H1 (cell line): ENCODE data around the gene DUSP3.

Experiments
- BACH1 ChIP-seq: IDR thresholded peaks from 2 replicates; pipeline ENCODE4 v1.6.1; 2012; ENCODE audit warnings: low read length, improper control_type of control experiment
- EGR1 ChIP-seq: IDR thresholded peaks from 2 replicates; pipeline ENCODE4 v1.6.1; 2011; ENCODE audit warnings: low read depth, low read length, borderline replicate concordance
- EP300 ChIP-seq, 2 experiments: IDR thresholded peaks; 1 replicate in 1 of 2; 2 replicates in 1 of 2; pipeline ENCODE4 v1.6.1; 2011 to 2012; ENCODE audit warnings: low read depth in 2 of 2, low read length in 2 of 2, mild to moderate bottlenecking in 2 of 2, borderline replicate concordance in 1 of 2, inconsistent platforms in 1 of 2, moderate library complexity in 1 of 2
- GABPA ChIP-seq: IDR thresholded peaks from 2 replicates; pipeline ENCODE4 v1.6.1; 2011; ENCODE audit warnings: mild to moderate bottlenecking, low read length, moderate library complexity, borderline replicate concordance; ENCODE audit not compliant: insufficient read depth
- HDAC2 ChIP-seq, 2 experiments: fragments of 300-600 bp in 1 of 2; sonication (generic) in 1 of 2; IDR thresholded peaks; 2 replicates each; pipeline ENCODE4 v1.6.1; 2011 to 2012; ENCODE audit warnings: low read depth in 2 of 2, low read length in 2 of 2, mild to moderate bottlenecking in 2 of 2, moderate library complexity in 2 of 2, borderline replicate concordance in 1 of 2, inconsistent platforms in 1 of 2
- HDAC6 ChIP-seq: IDR thresholded peaks from one replicate; pipeline ENCODE4 v1.7.1; 2012; ENCODE audit warnings: low read depth, mild to moderate bottlenecking, inconsistent platforms, low read length, moderate library complexity
- JUND ChIP-seq: IDR thresholded peaks from 2 replicates; pipeline ENCODE4 v1.6.1; 2011; ENCODE audit warnings: mild to moderate bottlenecking, improper control_type of control experiment, low read length
- KDM5A ChIP-seq: fragments of 200-600 bp; IDR thresholded peaks from 2 replicates; pipeline ENCODE4 v1.7.1; 2012; ENCODE audit warnings: mild to moderate bottlenecking, low read length, inconsistent platforms, mixed read lengths
- POLR2A ChIP-seq, 2 experiments: IDR thresholded peaks; 1 replicate in 1 of 2; 2 replicates in 1 of 2; pipeline ENCODE4 v1.6.1; 2011; ENCODE audit warnings: low read depth in 2 of 2, low read length in 2 of 2, mild to moderate bottlenecking in 2 of 2; ENCODE audit errors: control extremely low read depth in 1 of 2
- POLR2AphosphoS5 ChIP-seq: IDR thresholded peaks from 2 replicates; pipeline ENCODE4 v1.6.1; 2011; ENCODE audit warnings: low read depth, low read length
- SP4 ChIP-seq: IDR thresholded peaks from 2 replicates; pipeline ENCODE4 v1.6.1; 2012; ENCODE audit warnings: low read length, inconsistent platforms
- YY1 ChIP-seq: IDR thresholded peaks from 2 replicates; pipeline ENCODE4 v1.6.1; 2011; ENCODE audit warnings: low read depth, mild to moderate bottlenecking, low read length
- TF ChIP-seq, protein P1 (sequence below), 3 experiments: IDR thresholded peaks; 1 replicate in 2 of 3; 2 replicates in 1 of 3; pipeline versions ENCODE4 v1.5.1 to v1.6.1; 2011; ENCODE audit warnings: low read length in 3 of 3, mild to moderate bottlenecking in 3 of 3, inconsistent platforms in 2 of 3, low read depth in 1 of 3, moderate library complexity in 1 of 3; ENCODE audit not compliant: insufficient read depth in 1 of 3; ENCODE audit errors: control extremely low read depth in 1 of 3

DNA sequence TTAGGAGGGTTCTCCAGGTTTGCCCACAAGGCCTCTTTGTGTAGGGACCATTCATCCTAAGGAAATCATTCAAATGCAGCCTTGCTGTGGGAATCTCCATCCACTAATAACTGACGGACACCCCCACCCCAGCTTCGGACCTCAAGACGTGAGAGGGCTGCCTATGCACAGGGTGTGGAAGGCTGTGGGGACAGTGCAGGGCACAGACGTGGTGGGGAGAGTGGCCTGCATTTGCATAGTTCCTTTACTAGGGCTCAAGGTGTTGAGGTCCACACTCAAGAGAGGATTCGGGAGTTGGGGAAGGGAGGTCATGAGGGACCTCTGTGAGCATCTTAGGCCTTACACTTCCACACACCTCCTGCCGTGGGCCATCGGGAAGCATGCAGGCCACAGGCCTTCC is 9.8 kb downstream of the DUSP3 start:
- TF ChIP-seq KDM5A (no peak), HDAC2 (IDR thresholded peaks at IDR 0.05; ENCODE audit: borderline replicate concordance in 1 of 2, low read depth in 2 of 2, low read length in 2 of 2) (no peak), EP300 (IDR thresholded peaks at IDR 0.05; ENCODE audit: borderline replicate concordance in 1 of 2, low read depth in 2 of 2, low read length in 2 of 2) (no peak), POLR2A (IDR thresholded peaks at IDR 0.05; ENCODE audit: control extremely low read depth in 1 of 2, low read depth in 2 of 2, low read length in 2 of 2) (no peak), EGR1 (no peak), JUND (no peak), BACH1 (no peak), POLR2AphosphoS5 (no peak), SP4 (no peak), HDAC6 (no peak), YY1 (no peak), GABPA (no peak)
- TF ChIP-seq, protein P1, sequence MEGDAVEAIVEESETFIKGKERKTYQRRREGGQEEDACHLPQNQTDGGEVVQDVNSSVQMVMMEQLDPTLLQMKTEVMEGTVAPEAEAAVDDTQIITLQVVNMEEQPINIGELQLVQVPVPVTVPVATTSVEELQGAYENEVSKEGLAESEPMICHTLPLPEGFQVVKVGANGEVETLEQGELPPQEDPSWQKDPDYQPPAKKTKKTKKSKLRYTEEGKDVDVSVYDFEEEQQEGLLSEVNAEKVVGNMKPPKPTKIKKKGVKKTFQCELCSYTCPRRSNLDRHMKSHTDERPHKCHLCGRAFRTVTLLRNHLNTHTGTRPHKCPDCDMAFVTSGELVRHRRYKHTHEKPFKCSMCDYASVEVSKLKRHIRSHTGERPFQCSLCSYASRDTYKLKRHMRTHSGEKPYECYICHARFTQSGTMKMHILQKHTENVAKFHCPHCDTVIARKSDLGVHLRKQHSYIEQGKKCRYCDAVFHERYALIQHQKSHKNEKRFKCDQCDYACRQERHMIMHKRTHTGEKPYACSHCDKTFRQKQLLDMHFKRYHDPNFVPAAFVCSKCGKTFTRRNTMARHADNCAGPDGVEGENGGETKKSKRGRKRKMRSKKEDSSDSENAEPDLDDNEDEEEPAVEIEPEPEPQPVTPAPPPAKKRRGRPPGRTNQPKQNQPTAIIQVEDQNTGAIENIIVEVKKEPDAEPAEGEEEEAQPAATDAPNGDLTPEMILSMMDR (IDR thresholded peaks at IDR 0.05; ENCODE audit: control extremely low read depth in 1 of 3, insufficient read depth in 1 of 3, low read depth in 1 of 3, low read length in 3 of 3) = no peak
